ENCODE measurements around the gene SHANK3.
A peak's percentile ranks its signal among the peaks of the same experiment; 100 is the strongest.

SHANK3 gene

DNA sequence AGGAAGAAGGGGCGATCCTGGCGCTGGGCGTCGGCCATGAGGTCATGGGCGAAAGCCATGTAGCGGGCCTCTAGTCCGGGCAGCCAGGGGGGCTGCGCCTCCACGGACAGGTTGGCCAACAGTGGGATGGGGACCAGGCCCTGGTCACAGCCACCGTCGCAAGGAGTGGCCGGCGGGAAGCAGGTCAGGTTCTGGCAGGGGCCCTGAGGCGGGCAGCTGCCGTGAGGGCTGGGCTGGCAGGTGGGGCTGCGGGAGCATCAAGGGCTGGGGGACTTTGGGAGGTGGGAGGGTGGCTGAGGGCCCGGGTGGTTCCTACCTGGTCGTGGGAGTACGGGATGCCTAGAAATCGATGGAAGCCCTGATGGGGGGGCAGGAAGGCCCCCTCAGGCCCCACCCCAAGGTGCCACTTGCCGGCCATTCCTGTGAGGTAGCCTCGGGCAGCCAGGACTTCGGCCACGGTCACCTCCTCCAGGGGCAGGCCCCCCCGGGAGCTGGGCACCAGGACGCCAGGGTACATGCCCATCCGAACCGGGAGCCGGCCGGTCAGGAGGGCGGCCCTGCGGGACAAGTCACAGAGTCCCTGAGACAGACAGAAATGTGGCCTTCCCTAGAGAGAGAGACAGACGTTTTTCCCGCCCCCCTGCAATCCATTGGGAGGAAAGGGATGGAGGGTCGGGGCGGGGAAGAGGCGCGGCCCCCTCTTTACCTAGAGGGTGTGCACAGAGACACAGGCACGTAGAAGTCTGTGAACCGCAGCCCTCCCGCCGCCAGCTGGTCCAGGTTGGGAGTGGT lies 45.6 kb upstream of the SHANK3 start:
- no peak for DNase-seq (ENCODE audit: extremely low read depth, insufficient read length)
- Histone ChIP-seq H3K4me3 (replicated peaks; ENCODE audit: low read depth, low read length) (peak overlapping the region; percentile 92), H3K27me3 (replicated peaks; ENCODE audit: control insufficient read depth, insufficient read depth, low read length) (no peaks in the 10 kb centered on the region), H3K36me3 (ENCODE audit: control insufficient read depth, insufficient read depth, low read length) (peaks cover 7% of the 10 kb centered on the region)
- no peak for TF ChIP-seq CTCF (IDR thresholded peaks at IDR 0.05; ENCODE audit: insufficient read depth, low read length, poor library complexity, severe bottlenecking)

GRCh38 chr22:50627642-50628542 lies 44.7 kb upstream of the SHANK3 start, which contains the start of gene ARSA:
Gene ARSA (minus strand): TSS chr22:50628152. CDS start chr22:50627779, 373 bp downstream.
- H3K27me3 ChIP-seq (replicated peaks; ENCODE audit: control insufficient read depth, insufficient read depth, low read length), result no peaks in the 10 kb centered on the region
- peak; percentile 61 for TF ChIP-seq CTCF (IDR thresholded peaks at IDR 0.05; ENCODE audit: insufficient read depth, low read length, poor library complexity, severe bottlenecking)
- H3K4me3 ChIP-seq (replicated peaks; ENCODE audit: low read depth, low read length), result peak within 1 kb of the TSS; percentile 92
- peaks cover 7% of the 10 kb centered on the region for H3K36me3 ChIP-seq (ENCODE audit: control insufficient read depth, insufficient read depth, low read length)
- peak; percentile 82 for DNase-seq (ENCODE audit: extremely low read depth, insufficient read length)

- peaks cover 7% of the 10 kb centered on the region for H3K36me3 ChIP-seq (ENCODE audit: control insufficient read depth, insufficient read depth, low read length)
- no peaks in the 10 kb centered on the region for H3K27me3 ChIP-seq (replicated peaks; ENCODE audit: control insufficient read depth, insufficient read depth, low read length)
- H3K4me3 ChIP-seq (replicated peaks; ENCODE audit: low read depth, low read length), result peak overlapping the region; percentile 92
- TF ChIP-seq CTCF (IDR thresholded peaks at IDR 0.05; ENCODE audit: insufficient read depth, low read length, poor library complexity, severe bottlenecking), result no peak
- DNase-seq (ENCODE audit: extremely low read depth, insufficient read length), result no peak
Measured at GRCh38 chr22:50628543-50629134, 44.0 kb upstream of the SHANK3 start.

DNA sequence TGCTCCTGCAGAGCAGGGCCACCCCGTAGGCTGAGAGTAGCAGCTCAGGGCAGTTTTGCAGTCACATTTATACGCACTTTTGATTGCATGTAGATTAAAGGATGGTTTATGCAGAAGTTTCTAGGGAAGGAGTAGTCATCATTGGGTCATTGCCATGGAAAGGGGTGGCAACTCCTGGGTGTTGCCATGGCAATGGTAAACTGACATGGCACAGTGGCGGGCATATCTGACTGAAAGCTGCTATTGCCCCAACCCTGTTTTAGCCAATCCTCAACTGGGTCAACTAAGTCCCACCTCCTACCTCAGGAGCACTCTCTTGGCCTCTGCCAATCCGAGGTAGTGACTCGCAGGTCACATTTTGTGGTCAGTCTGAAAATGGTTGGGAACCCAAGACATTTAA lies 42.2 kb upstream of the SHANK3 start:
- H3K36me3 ChIP-seq (ENCODE audit: control insufficient read depth, insufficient read depth, low read length), result peaks cover 3% of the 10 kb centered on the region
- no peaks in the 10 kb centered on the region for H3K27me3 ChIP-seq (replicated peaks; ENCODE audit: control insufficient read depth, insufficient read depth, low read length)
- H3K4me3 ChIP-seq (replicated peaks; ENCODE audit: low read depth, low read length), result no peak overlapping the region
- no peak for DNase-seq (ENCODE audit: extremely low read depth, insufficient read length)
- TF ChIP-seq CTCF (IDR thresholded peaks at IDR 0.05; ENCODE audit: insufficient read depth, low read length, poor library complexity, severe bottlenecking), result no peak

DNA sequence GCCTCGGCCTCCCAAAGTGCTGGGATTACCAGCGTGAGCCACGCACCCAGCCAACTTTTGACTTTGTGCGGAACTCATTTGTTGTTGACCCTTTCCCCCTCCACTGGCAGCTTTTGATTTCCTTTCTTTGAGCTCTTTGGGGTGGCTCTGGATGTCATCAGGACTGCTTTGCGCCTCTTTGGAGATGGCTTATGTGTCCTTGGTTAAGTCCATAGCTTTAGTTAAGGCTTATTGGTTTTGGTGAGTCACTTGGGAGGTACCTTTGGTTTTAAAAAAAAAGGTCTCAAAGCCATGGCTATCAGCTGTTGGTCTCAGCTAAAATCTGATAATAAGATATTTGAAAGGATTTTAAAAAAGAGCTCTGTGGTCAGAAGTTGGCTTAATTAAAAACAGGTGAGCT lies 39.5 kb upstream of the SHANK3 start:
- Histone ChIP-seq H3K36me3 (ENCODE audit: control insufficient read depth, insufficient read depth, low read length) (no peaks in the 10 kb centered on the region), H3K4me3 (replicated peaks; ENCODE audit: low read depth, low read length) (no peak overlapping the region), H3K27me3 (replicated peaks; ENCODE audit: control insufficient read depth, insufficient read depth, low read length) (no peaks in the 10 kb centered on the region)
- no peak for TF ChIP-seq CTCF (IDR thresholded peaks at IDR 0.05; ENCODE audit: insufficient read depth, low read length, poor library complexity, severe bottlenecking)
- no peak for DNase-seq (ENCODE audit: extremely low read depth, insufficient read length)
